Right lung (tissue), 10 donors: ENCODE results near the gene CCDC127. TPM values are rescaled to one million over a fixed set of nuclear protein-coding genes. Genes with fewer than 3 reads are reported as not detected.
A peak's percentile ranks its signal among the peaks of the same experiment; 100 is the strongest.
"Not testable (repeated sequence)": the region's sequence is repeated elsewhere in the genome, so short reads cannot be mapped to it uniquely, and the experiment has no call there.

ENCODE experiments used
- DNase-seq, 2 donors: peaks; one replicate each; pipeline ENCODE4 v3.0.0-alpha.2; 2013
- long read RNA-seq, 8 donors: transcript quantifications; one replicate each; lab custom pipeline, GENCODE V29; 2026
- polyA plus RNA-seq, 5 donors: library from polyadenylated mRNA; unstranded; fragments of 120-200 nt; gene quantifications; one replicate each; pipeline versions ENCODE4 v1.2.1 to v1.2.3, GENCODE V29; 2013; ENCODE audit warnings: inconsistent platforms in 1 of 5, low replicate concordance in 1 of 5; ENCODE audit not compliant: insufficient read length in 5 of 5, insufficient read depth in 1 of 5

The CCDC127 gene
- 10 to 100 TPM; 11.6 to 16.1 (median 12.3) TPM for polyA plus RNA-seq
- long read RNA-seq, donor 1, full-length matches to known transcripts: 15 of 15 reads
- long read RNA-seq, donor 1, partial matches to known transcripts: 0 of 15 reads
- long read RNA-seq, donor 1, other reads (novel, unspliced or antisense): 0 of 15 reads
- long read RNA-seq, donor 2, full-length matches to known transcripts: 20 of 26 reads
- long read RNA-seq, donor 2, partial matches to known transcripts: 6 of 26 reads
- long read RNA-seq, donor 2, other reads (novel, unspliced or antisense): 0 of 26 reads
- long read RNA-seq, donor 3, full-length matches to known transcripts: 17 of 17 reads
- long read RNA-seq, donor 3, partial matches to known transcripts: 0 of 17 reads
- long read RNA-seq, donor 3, other reads (novel, unspliced or antisense): 0 of 17 reads
- long read RNA-seq, donor 4, full-length matches to known transcripts: 12 of 12 reads
- long read RNA-seq, donor 4, partial matches to known transcripts: 0 of 12 reads
- long read RNA-seq, donor 4, other reads (novel, unspliced or antisense): 0 of 12 reads
- long read RNA-seq, donor 5, full-length matches to known transcripts: 18 of 28 reads
- long read RNA-seq, donor 5, partial matches to known transcripts: 10 of 28 reads
- long read RNA-seq, donor 5, other reads (novel, unspliced or antisense): 0 of 28 reads
- long read RNA-seq, donor 6, full-length matches to known transcripts: 22 of 22 reads
- long read RNA-seq, donor 6, partial matches to known transcripts: 0 of 22 reads
- long read RNA-seq, donor 6, other reads (novel, unspliced or antisense): 0 of 22 reads
- long read RNA-seq, donor 7, full-length matches to known transcripts: 6 of 6 reads
- long read RNA-seq, donor 7, partial matches to known transcripts: 0 of 6 reads
- long read RNA-seq, donor 7, other reads (novel, unspliced or antisense): 0 of 6 reads
- long read RNA-seq, donor 8, full-length matches to known transcripts: 5 of 5 reads
- long read RNA-seq, donor 8, partial matches to known transcripts: 0 of 5 reads
- long read RNA-seq, donor 8, other reads (novel, unspliced or antisense): 0 of 5 reads

GRCh38 chr5:217494-218456, at the start of gene CCDC127, which contains the start of gene SDHA:
Gene CCDC127 (minus strand): TSS chr5:218153. CDS start chr5:216849, 1,304 bp downstream.
Gene SDHA (plus strand): TSS chr5:218320. CDS start chr5:218356, 36 bp downstream.
- peak; percentile 98 for DNase-seq

- DNase-seq: no peak
Observed at GRCh38 chr5:267716-268115, 49.8 kb upstream of the CCDC127 start.

- DNase-seq: not testable (repeated sequence)
Observed at GRCh38 chr5:266311-267026, 48.5 kb upstream of the CCDC127 start.

GRCh38 chr5:264338-264737, 46.4 kb upstream of the CCDC127 start:
- DNase-seq: no peak

GRCh38 chr5:263275-263974, 45.5 kb upstream of the CCDC127 start:
- DNase-seq: not testable (repeated sequence)

- no peak for DNase-seq
Observed at GRCh38 chr5:257148-257547, 39.2 kb upstream of the CCDC127 start.

GRCh38 chr5:256347-256746, 38.4 kb upstream of the CCDC127 start:
- DNase-seq: not testable (repeated sequence)

- DNase-seq: not testable (repeated sequence)
Observed at GRCh38 chr5:255116-255515, 37.2 kb upstream of the CCDC127 start.

GRCh38 chr5:254322-254721, 36.4 kb upstream of the CCDC127 start:
- not testable (repeated sequence) for DNase-seq

- DNase-seq: no peak
Observed at GRCh38 chr5:252546-252945, 34.6 kb upstream of the CCDC127 start.

- not testable (repeated sequence) for DNase-seq
Observed at GRCh38 chr5:251975-252374, 34.0 kb upstream of the CCDC127 start.

GRCh38 chr5:251538-251937, 33.6 kb upstream of the CCDC127 start:
- not testable (repeated sequence) for DNase-seq

- not testable (repeated sequence) for DNase-seq
Observed at GRCh38 chr5:251016-251415, 33.1 kb upstream of the CCDC127 start.

GRCh38 chr5:250396-250795, 32.4 kb upstream of the CCDC127 start:
- DNase-seq: not testable (repeated sequence)

- not testable (repeated sequence) for DNase-seq
Observed at GRCh38 chr5:245717-246116, 27.8 kb upstream of the CCDC127 start.

GRCh38 chr5:243683-244367, 25.9 kb upstream of the CCDC127 start:
- DNase-seq: not testable (repeated sequence)

- not testable (repeated sequence) for DNase-seq
Observed at GRCh38 chr5:241045-241669, 23.2 kb upstream of the CCDC127 start.

- not testable (repeated sequence) for DNase-seq
Observed at GRCh38 chr5:240550-240949, 22.6 kb upstream of the CCDC127 start.
